ENCODE measurements around the gene IL17RE. TPM values are rescaled to one million over a fixed set of nuclear protein-coding genes. Genes with fewer than 3 reads are reported as not detected.
A peak's percentile ranks its signal among the peaks of the same experiment; 100 is the strongest.

IL17RE gene
- total RNA-seq, 1 experiment from 2014 or later: 77.3 TPM

- H3K9me3 ChIP-seq: no peaks in the 10 kb centered on the region
- H3K4me3 ChIP-seq (ENCODE audit: low read depth, low read length): peak overlapping the region; percentile 92
- ChIA-PET CTCF (interaction anchor here (1.5 to 4.4 kb wide), 3 partner anchors 12 to 18 kb away, joined by 5 to 81 read pairs (median 63); partner anchors contain the start of gene IL17RC), POLR2A (interaction anchor here (1.3 to 2.2 kb wide), 4 partner anchors 8 to 37 kb away, joined by 7 to 49 read pairs (median 14); partner anchors contain the start of gene IL17RE)
- Mint-ChIP-seq H3K4me1 (ENCODE audit: low read depth, unreplicated experiment) (peaks cover 8% of the 10 kb centered on the region), H3K36me3 (ENCODE audit: insufficient read depth, unreplicated experiment) (peaks cover 31% of the 10 kb centered on the region), H3K9me3 (ENCODE audit: unreplicated experiment) (no peaks in the 10 kb centered on the region), H3K27me3 (ENCODE audit: insufficient read depth, unreplicated experiment) (no peaks in the 10 kb centered on the region), H3K4me3 (ENCODE audit: unreplicated experiment) (peak overlapping the region; percentile 88), H3K27ac (ENCODE audit: unreplicated experiment) (peak overlapping the region; percentile 96)
- H3K27me3 ChIP-seq (replicated peaks; ENCODE audit: control insufficient read depth, insufficient read depth, low read length): no peaks in the 10 kb centered on the region
- H3K36me3 ChIP-seq (ENCODE audit: control insufficient read depth, insufficient read depth, low read length): peaks cover 1% of the 10 kb centered on the region; the same call in 1 of the 2 replicates
- TF ChIP-seq CTCF (IDR thresholded peaks at IDR 0.05; ENCODE audit: insufficient read depth in 1 of 2, low read depth in 1 of 2, low read length in 1 of 2, severe bottlenecking in 1 of 2, unreplicated experiment in 1 of 2): peak in 1 of 2 experiments; percentile 22
- TSS peak; percentile 54 for BruUV-seq (replicated peaks)
- intact Hi-C loops (cut with micrococcal nuclease; ENCODE audit: unreplicated experiment): loop anchor here (5.0 kb wide), 2 partner anchors 92 to 107 kb away; partner anchors contain the start of gene RPUSD3
- no peak for DNase-seq
- H3K4me1 ChIP-seq: peaks cover 6% of the 10 kb centered on the region; the same call in 1 of the 2 replicates
These were observed 31.6 kb downstream of the IL17RE start for GRCh38 chr3:9934235-9934621.

- no peak overlapping the region for H3K27ac Mint-ChIP-seq (ENCODE audit: unreplicated experiment)
- no TSS peak for BruUV-seq (replicated peaks)
- H3K27me3 ChIP-seq (replicated peaks; ENCODE audit: control insufficient read depth, insufficient read depth, low read length): no peaks in the 10 kb centered on the region
- no peaks in the 10 kb centered on the region for H3K9me3 Mint-ChIP-seq (ENCODE audit: unreplicated experiment)
- no peaks in the 10 kb centered on the region for H3K27me3 Mint-ChIP-seq (ENCODE audit: insufficient read depth, unreplicated experiment)
- H3K4me3 Mint-ChIP-seq (ENCODE audit: unreplicated experiment): peak overlapping the region; percentile 88
- TF ChIP-seq CTCF (IDR thresholded peaks at IDR 0.05; ENCODE audit: insufficient read depth in 1 of 2, low read depth in 1 of 2, low read length in 1 of 2, severe bottlenecking in 1 of 2, unreplicated experiment in 1 of 2): no peak
- peaks cover 31% of the 10 kb centered on the region for H3K36me3 Mint-ChIP-seq (ENCODE audit: insufficient read depth, unreplicated experiment)
- POLR2A ChIA-PET: interaction anchor here (0.6 kb wide), 1 partner anchor 203 kb away, joined by 3 read pairs; the partner anchor contains the start of gene BRPF1
- H3K4me3 ChIP-seq (ENCODE audit: low read depth, low read length): peak overlapping the region; percentile 92; the same call in 1 of the 2 replicates
- intact Hi-C loops (cut with micrococcal nuclease; ENCODE audit: unreplicated experiment): loop anchor here (5.0 kb wide), 2 partner anchors 93 to 108 kb away; partner anchors contain the start of gene RPUSD3
- peaks cover 6% of the 10 kb centered on the region; the same call in 1 of the 2 replicates for H3K4me1 ChIP-seq
- peaks cover 8% of the 10 kb centered on the region for H3K4me1 Mint-ChIP-seq (ENCODE audit: low read depth, unreplicated experiment)
- no peak for DNase-seq
- CTCF ChIA-PET: interaction anchor here (1.5 kb wide), 1 partner anchor 11 kb away, joined by 5 read pairs; no protein-coding TSS in a partner anchor
- H3K36me3 ChIP-seq (ENCODE audit: control insufficient read depth, insufficient read depth, low read length): peaks cover 1% of the 10 kb centered on the region; the same call in 1 of the 2 replicates
- no peaks in the 10 kb centered on the region for H3K9me3 ChIP-seq
These were observed 32.3 kb downstream of the IL17RE start for GRCh38 chr3:9934993-9935392.

GRCh38 chr3:9935966-9936510 is 33.4 kb downstream of the IL17RE start:
- POLR2A ChIA-PET: no interaction called here
- no peak for DNase-seq
- Histone ChIP-seq H3K4me3 (ENCODE audit: low read depth, low read length) (no peak overlapping the region), H3K9me3 (no peaks in the 10 kb centered on the region), H3K27me3 (replicated peaks; ENCODE audit: control insufficient read depth, insufficient read depth, low read length) (no peaks in the 10 kb centered on the region), H3K36me3 (ENCODE audit: control insufficient read depth, insufficient read depth, low read length) (peaks cover 1% of the 10 kb centered on the region; the same call in 1 of the 2 replicates), H3K4me1 (peaks cover 6% of the 10 kb centered on the region; the same call in 1 of the 2 replicates)
- intact Hi-C loops (cut with micrococcal nuclease; ENCODE audit: unreplicated experiment): no loop called here
- Mint-ChIP-seq H3K36me3 (ENCODE audit: insufficient read depth, unreplicated experiment) (peaks cover 31% of the 10 kb centered on the region), H3K4me1 (ENCODE audit: low read depth, unreplicated experiment) (peaks cover 8% of the 10 kb centered on the region), H3K4me3 (ENCODE audit: unreplicated experiment) (no peak overlapping the region), H3K9me3 (ENCODE audit: unreplicated experiment) (no peaks in the 10 kb centered on the region), H3K27ac (ENCODE audit: unreplicated experiment) (no peak overlapping the region), H3K27me3 (ENCODE audit: insufficient read depth, unreplicated experiment) (no peaks in the 10 kb centered on the region)
- no peak for TF ChIP-seq CTCF (IDR thresholded peaks at IDR 0.05; ENCODE audit: insufficient read depth in 1 of 2, low read depth in 1 of 2, low read length in 1 of 2, severe bottlenecking in 1 of 2, unreplicated experiment in 1 of 2)
- CTCF ChIA-PET: interaction anchor here (1.5 kb wide), 1 partner anchor 10 kb away, joined by 5 read pairs; no protein-coding TSS in a partner anchor
- BruUV-seq (replicated peaks): no TSS peak
